GM06990 (cell line): ENCODE data around the gene TFEB.

Experiments used
- DNase-seq: peaks from one replicate; pipeline ENCODE4 v3.0.0-alpha.2; 2011; ENCODE audit not compliant: insufficient read length; ENCODE audit errors: extremely low read depth
- H3K27me3 ChIP-seq: replicated peaks from 2 replicates; pipeline ENCODE4 v1.6.0; 2011; ENCODE audit warnings: low read length; ENCODE audit not compliant: control insufficient read depth, insufficient read depth
- H3K36me3 ChIP-seq: 2 replicates; pipeline ENCODE4 v1.5.1; 2011; ENCODE audit warnings: low read length; ENCODE audit not compliant: control insufficient read depth, insufficient read depth
- H3K4me3 ChIP-seq: replicated peaks from 2 replicates; pipeline ENCODE4 v1.5.1; 2011; ENCODE audit warnings: low read depth, mild to moderate bottlenecking, control low read depth, low read length
- CTCF ChIP-seq: IDR thresholded peaks from 2 replicates; pipeline ENCODE4 v1.5.1; 2011; ENCODE audit warnings: low read length, control low read depth, mild to moderate bottlenecking, inconsistent platforms; ENCODE audit not compliant: insufficient read depth, poor library complexity, severe bottlenecking

TFEB gene

GRCh38 chr6:41657131-41658094 lies 78.0 kb downstream of the TFEB start:
- TF ChIP-seq CTCF: no peak
- Histone ChIP-seq H3K4me3 (no peak overlapping the region), H3K36me3 (no peaks in the 10 kb centered on the region), H3K27me3 (peaks cover 2% of the 10 kb centered on the region)
- DNase-seq: no peak

DNA sequence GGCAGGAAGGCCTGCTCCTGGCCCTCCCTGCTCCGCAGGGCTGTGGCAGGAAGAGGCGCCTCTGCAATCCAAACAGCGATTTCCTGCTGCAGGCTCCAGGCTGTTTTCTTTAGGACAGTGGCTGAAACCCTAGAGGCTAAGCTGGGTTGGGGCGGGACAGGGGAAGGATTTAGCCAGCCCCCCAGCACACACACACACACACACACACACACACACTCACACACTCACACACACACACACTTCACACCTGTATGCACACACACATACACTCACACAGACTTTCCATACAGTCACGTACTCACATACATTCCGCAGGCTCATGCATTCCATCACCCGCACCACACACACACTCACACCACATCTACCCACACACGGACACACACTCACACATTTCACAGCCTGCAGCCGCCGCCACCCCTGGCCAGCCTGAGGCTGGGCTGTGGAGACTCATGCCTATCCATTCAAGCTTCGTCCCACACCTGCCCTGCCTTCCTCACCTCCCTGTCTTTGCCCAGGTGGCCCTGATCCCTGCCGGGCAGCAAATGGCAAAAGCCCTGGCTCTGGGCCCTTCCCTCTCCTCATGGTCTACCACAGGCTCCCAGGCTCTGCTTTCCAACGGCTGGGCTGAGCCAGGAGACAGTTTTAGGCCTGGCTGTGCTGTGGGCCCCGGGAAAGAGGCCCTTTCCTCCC lies 79.3 kb downstream of the TFEB start:
- no peak overlapping the region for H3K4me3 ChIP-seq
- no peak for DNase-seq
- TF ChIP-seq CTCF: no peak
- H3K27me3 ChIP-seq: peaks cover 2% of the 10 kb centered on the region
- no peaks in the 10 kb centered on the region for H3K36me3 ChIP-seq

- no peaks in the 10 kb centered on the region for H3K36me3 ChIP-seq
- H3K27me3 ChIP-seq: peaks cover 2% of the 10 kb centered on the region
- H3K4me3 ChIP-seq: no peak overlapping the region
- no peak for DNase-seq
- no peak for TF ChIP-seq CTCF
Observed at GRCh38 chr6:41655646-41656001, 79.8 kb downstream of the TFEB start.

DNA sequence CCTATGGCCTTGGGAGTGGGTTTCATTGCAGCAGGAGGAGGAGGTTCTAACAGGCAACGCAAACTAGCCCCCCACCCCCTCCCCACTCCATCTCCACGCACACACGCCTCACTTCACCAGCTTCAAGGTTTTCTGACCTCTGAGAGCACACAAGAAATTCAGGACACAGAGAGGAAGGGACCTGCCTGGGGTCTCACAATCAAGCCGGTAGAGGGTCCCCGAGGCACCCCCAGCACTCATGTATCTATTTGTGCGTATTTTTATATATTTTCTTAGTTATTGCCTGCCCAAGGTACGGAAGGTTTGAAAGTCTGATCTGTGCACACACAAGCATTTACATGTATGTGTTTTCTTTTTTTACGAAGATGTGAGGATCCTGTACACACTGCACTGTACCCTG lies 80.2 kb downstream of the TFEB start:
- Histone ChIP-seq H3K36me3 (no peaks in the 10 kb centered on the region), H3K27me3 (peaks cover 2% of the 10 kb centered on the region), H3K4me3 (no peak overlapping the region)
- TF ChIP-seq CTCF: no peak
- no peak for DNase-seq

DNA sequence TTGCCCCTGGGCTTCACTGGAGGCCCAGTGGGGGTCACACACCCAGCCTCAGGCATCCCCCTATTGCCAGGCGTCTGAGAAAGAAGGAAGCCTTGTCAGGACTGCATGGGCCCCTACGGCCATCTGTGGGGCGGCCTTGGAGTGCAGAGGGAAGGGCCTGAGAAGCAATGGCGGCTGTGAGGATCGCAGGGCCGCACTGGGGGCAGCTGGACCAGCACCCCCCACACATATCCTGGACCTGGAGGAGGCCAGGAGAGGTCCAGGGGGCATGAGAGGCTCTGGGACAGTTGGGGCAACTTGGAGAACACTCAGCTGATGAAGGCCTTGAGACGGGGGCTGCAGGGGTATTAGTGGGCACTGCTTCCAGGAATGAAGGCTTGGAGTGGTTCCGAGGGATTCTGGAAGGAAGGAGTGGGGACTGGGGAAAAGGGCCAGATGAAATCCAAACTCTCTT lies 80.7 kb downstream of the TFEB start:
- Histone ChIP-seq H3K4me3 (no peak overlapping the region), H3K27me3 (no peaks in the 10 kb centered on the region; the same call in 1 of the 2 replicates), H3K36me3 (no peaks in the 10 kb centered on the region)
- no peak for DNase-seq
- TF ChIP-seq CTCF: no peak
